ENCODE results near the gene PRR13.

DNA sequence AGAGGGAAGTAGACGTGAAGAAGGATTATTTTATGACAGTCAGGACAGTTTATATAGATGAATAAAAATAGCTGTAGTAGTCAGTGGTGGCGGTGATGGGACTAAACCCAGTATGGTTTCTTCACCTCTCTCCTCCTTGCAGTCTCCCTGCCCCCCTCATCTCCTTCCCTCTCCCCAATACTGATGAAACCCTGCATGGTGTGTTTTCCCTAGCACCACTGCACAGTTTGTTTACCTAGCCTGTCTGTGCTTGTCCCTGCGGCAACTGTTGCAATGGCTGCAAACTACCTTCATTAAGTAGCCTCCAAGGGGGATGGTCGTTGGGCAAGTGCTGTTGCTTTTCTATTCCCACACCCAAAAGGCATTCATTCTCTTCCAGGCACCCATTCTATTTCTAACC lies 25.1 kb downstream of the PRR13 start:
- TF ChIP-seq, protein P1, sequence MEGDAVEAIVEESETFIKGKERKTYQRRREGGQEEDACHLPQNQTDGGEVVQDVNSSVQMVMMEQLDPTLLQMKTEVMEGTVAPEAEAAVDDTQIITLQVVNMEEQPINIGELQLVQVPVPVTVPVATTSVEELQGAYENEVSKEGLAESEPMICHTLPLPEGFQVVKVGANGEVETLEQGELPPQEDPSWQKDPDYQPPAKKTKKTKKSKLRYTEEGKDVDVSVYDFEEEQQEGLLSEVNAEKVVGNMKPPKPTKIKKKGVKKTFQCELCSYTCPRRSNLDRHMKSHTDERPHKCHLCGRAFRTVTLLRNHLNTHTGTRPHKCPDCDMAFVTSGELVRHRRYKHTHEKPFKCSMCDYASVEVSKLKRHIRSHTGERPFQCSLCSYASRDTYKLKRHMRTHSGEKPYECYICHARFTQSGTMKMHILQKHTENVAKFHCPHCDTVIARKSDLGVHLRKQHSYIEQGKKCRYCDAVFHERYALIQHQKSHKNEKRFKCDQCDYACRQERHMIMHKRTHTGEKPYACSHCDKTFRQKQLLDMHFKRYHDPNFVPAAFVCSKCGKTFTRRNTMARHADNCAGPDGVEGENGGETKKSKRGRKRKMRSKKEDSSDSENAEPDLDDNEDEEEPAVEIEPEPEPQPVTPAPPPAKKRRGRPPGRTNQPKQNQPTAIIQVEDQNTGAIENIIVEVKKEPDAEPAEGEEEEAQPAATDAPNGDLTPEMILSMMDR (IDR thresholded peaks at IDR 0.05) = no peak
- TF ChIP-seq EP300 (IDR thresholded peaks at IDR 0.05) (no peak), POLR2A (IDR thresholded peaks at IDR 0.05; ENCODE audit: low read depth) (no peak), POLR2AphosphoS5 (IDR thresholded peaks at IDR 0.05) (no peak)

Data from esophagus muscularis mucosa (tissue), 4 donors.